NB4 (cell line): ENCODE measurements around the gene SH2D5.

Experiments
- DNase-seq: peaks from one replicate; pipeline ENCODE4 v3.0.0; 2010; ENCODE audit warnings: low read depth
- H3K4me3 ChIP-seq: one replicate; pipeline ENCODE4 v1.5.1; 2011; ENCODE audit warnings: mild to moderate bottlenecking, low read depth, low read length, moderate library complexity
- MYC ChIP-seq: IDR thresholded peaks from 2 replicates; pipeline ENCODE4 v1.6.1; 2011; ENCODE audit warnings: low read depth, low read length
- POLR2A ChIP-seq: IDR thresholded peaks from 2 replicates; pipeline ENCODE4 v1.6.1; 2011; ENCODE audit warnings: mild to moderate bottlenecking; ENCODE audit not compliant: insufficient read length; ENCODE audit errors: extremely low read depth
- TF ChIP-seq, protein P1 (sequence below): IDR thresholded peaks from 2 replicates; pipeline ENCODE4 v1.6.1; 2011; ENCODE audit warnings: low read depth, low read length
- TF ChIP-seq, protein P2 (sequence below): IDR thresholded peaks from one replicate; pipeline ENCODE4 v1.5.1; 2012; ENCODE audit warnings: low read depth, low read length

Gene SH2D5

GRCh38 chr1:20716232-20716631 is 16.3 kb downstream of the SH2D5 start:
- H3K4me3 ChIP-seq: no peak overlapping the region
- TF ChIP-seq POLR2A (no peak), MYC (no peak)
- TF ChIP-seq, protein P1, sequence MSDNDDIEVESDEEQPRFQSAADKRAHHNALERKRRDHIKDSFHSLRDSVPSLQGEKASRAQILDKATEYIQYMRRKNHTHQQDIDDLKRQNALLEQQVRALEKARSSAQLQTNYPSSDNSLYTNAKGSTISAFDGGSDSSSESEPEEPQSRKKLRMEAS: no peak
- TF ChIP-seq, protein P2, sequence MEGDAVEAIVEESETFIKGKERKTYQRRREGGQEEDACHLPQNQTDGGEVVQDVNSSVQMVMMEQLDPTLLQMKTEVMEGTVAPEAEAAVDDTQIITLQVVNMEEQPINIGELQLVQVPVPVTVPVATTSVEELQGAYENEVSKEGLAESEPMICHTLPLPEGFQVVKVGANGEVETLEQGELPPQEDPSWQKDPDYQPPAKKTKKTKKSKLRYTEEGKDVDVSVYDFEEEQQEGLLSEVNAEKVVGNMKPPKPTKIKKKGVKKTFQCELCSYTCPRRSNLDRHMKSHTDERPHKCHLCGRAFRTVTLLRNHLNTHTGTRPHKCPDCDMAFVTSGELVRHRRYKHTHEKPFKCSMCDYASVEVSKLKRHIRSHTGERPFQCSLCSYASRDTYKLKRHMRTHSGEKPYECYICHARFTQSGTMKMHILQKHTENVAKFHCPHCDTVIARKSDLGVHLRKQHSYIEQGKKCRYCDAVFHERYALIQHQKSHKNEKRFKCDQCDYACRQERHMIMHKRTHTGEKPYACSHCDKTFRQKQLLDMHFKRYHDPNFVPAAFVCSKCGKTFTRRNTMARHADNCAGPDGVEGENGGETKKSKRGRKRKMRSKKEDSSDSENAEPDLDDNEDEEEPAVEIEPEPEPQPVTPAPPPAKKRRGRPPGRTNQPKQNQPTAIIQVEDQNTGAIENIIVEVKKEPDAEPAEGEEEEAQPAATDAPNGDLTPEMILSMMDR: no peak
- DNase-seq: no peak

GRCh38 chr1:20715406-20715805 is 17.1 kb downstream of the SH2D5 start:
- H3K4me3 ChIP-seq: no peak overlapping the region
- no peak for DNase-seq
- no peak for TF ChIP-seq POLR2A
- no peak for TF ChIP-seq MYC
- TF ChIP-seq, protein P2: no peak
- TF ChIP-seq, protein P1: no peak

- DNase-seq: no peak
- H3K4me3 ChIP-seq: no peak overlapping the region
- TF ChIP-seq, protein P2: no peak
- TF ChIP-seq, protein P1: no peak
Measured at GRCh38 chr1:20713440-20713839, 19.1 kb downstream of the SH2D5 start.

DNA sequence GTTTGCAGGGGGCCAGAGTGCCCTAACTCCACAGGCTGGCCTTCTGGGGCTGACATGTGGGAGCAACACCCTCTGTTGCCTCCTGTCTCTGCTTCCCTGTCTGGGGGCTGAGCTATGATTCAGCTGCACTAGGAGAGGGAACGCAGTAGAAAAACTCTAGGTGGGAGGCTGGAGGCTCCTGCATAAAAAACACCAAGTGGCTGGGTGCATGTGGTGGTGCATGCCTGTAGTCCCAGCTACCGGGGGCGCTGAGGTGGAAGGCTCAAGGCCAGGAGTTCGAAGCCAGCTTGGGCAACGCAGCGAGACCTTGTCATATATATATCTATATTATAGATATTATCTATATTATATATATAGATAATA is 20.3 kb downstream of the SH2D5 start:
- TF ChIP-seq, protein P1: no peak
- TF ChIP-seq MYC (no peak), POLR2A (no peak)
- TF ChIP-seq, protein P2: no peak
- peak; percentile 43 for DNase-seq
- H3K4me3 ChIP-seq: no peak overlapping the region

DNA sequence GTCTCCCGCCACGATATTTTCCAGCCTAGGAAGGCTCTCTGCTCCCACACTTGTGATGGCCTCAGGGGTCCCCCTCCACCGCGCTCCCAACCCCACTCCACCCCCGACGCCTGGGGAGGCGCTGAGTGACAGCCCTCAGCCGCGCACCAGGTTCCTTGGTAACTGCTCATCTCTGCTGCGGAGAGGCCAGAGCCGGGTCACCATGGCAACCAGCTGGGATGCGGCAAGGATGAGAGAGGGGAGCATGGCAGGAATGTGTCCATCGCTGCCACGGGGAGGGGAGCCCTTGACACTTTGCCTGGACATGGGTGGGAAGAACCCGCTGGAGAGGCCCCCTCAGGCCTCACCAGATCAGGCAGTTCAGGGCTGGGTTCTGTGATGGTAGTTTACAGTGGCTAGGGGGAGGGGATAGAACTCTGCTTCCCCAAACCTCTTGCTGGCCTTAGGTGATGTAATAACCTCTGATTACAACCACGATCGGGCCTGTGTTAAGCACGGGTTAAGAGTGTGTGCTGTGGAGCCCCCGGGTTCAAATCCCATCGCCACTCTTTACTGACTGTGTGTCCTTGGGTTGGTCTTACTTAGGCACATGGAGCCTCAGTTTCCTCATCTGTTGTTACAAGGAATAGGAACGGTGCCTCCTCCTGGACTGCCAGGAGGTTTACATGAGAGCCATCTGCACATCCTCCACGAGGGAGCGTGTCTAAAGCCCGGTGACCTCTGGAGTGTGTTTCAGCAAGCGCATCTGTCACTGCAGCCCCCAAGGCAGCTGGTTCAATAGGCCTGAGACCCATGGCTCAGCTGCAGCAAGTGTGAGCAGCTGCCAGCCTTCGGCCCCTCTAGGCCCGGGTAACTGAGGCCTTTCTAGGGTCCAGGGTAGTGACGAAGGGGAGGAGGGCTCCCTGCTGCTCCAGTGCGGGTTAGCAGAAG is 21.0 kb downstream of the SH2D5 start:
- TF ChIP-seq, protein P2: no peak
- TF ChIP-seq, protein P1: no peak
- TF ChIP-seq MYC: no peak
- TF ChIP-seq POLR2A: no peak
- DNase-seq: peak; percentile 64
- no peak overlapping the region for H3K4me3 ChIP-seq
